Neuronal stem cell (in vitro differentiated cells): Measurements from ENCODE around the gene FLT3LG.

Source experiments
- DNase-seq: peaks from one replicate; pipeline ENCODE4 v3.0.0-alpha.2; 2013; ENCODE audit warnings: low spot score
- H2AFZ ChIP-seq: one replicate; pipeline ENCODE4 v1.6.1; 2013; ENCODE audit warnings: mild to moderate bottlenecking, low read length, inconsistent platforms
- H2AK5ac ChIP-seq: 2 replicates; pipeline ENCODE4 v1.6.1; 2013; ENCODE audit warnings: low read depth, mild to moderate bottlenecking, inconsistent platforms, low read length, moderate library complexity, mixed read lengths
- H2BK120ac ChIP-seq: 2 replicates; pipeline ENCODE4 v1.6.1; 2013; ENCODE audit warnings: low read depth, mild to moderate bottlenecking, inconsistent platforms, low read length, moderate library complexity, mixed read lengths
- H2BK12ac ChIP-seq: one replicate; pipeline ENCODE4 v1.6.1; 2013; ENCODE audit warnings: low read length, inconsistent platforms
- H2BK15ac ChIP-seq: 2 replicates; pipeline ENCODE4 v1.6.1; 2013; ENCODE audit warnings: mild to moderate bottlenecking, low read length, inconsistent platforms, mixed read lengths
- H2BK5ac ChIP-seq: one replicate; pipeline ENCODE4 v1.6.1; 2013; ENCODE audit warnings: inconsistent platforms, mild to moderate bottlenecking, low read length, moderate library complexity
- H3K14ac ChIP-seq: one replicate; pipeline ENCODE4 v1.6.1; 2013; ENCODE audit warnings: low read length, inconsistent platforms
- H3K18ac ChIP-seq: 2 replicates; pipeline ENCODE4 v1.6.1; 2013; ENCODE audit warnings: low read length, inconsistent platforms
- H3K23ac ChIP-seq: 2 replicates; pipeline ENCODE4 v1.6.1; 2013; ENCODE audit warnings: low read depth, mild to moderate bottlenecking, mixed read lengths, low read length, inconsistent platforms; ENCODE audit not compliant: poor library complexity
- H3K27ac ChIP-seq: replicated peaks from 3 replicates; pipeline ENCODE4 v1.5.1; 2013; ENCODE audit warnings: low read length, inconsistent platforms
- H3K27me3 ChIP-seq, 3 experiments: 2 replicates each; pipeline ENCODE4 v1.6.1; 2013; ENCODE audit warnings: low read length in 3 of 3, mild to moderate bottlenecking in 2 of 3, inconsistent platforms in 1 of 3, low read depth in 1 of 3, mixed read lengths in 1 of 3, moderate library complexity in 1 of 3; ENCODE audit not compliant: control insufficient read depth in 3 of 3, insufficient read depth in 3 of 3
- H3K36me3 ChIP-seq, 2 donors: replicated peaks in 1 of 2; 2 replicates each; pipeline ENCODE4 v1.6.1; 2013; ENCODE audit warnings: low read length in 2 of 2; ENCODE audit not compliant: control insufficient read depth in 2 of 2, insufficient read depth in 2 of 2
- H3K4ac ChIP-seq: 2 replicates; pipeline ENCODE4 v1.6.1; 2013; ENCODE audit warnings: inconsistent platforms, mild to moderate bottlenecking, low read length, moderate library complexity
- H3K4me1 ChIP-seq, 2 donors: 1 replicate in 1 of 2; 2 replicates in 1 of 2; pipeline ENCODE4 v1.6.1; 2013; ENCODE audit warnings: low read length in 2 of 2, low read depth in 1 of 2; ENCODE audit not compliant: control insufficient read depth in 2 of 2, insufficient read depth in 1 of 2
- H3K4me2 ChIP-seq: one replicate; pipeline ENCODE4 v1.6.1; 2013; ENCODE audit warnings: mild to moderate bottlenecking, low read length, inconsistent platforms; ENCODE audit not compliant: insufficient read depth, poor library complexity, severe bottlenecking
- H3K4me3 ChIP-seq, 2 donors: 2 replicates each; pipeline ENCODE4 v1.5.1; 2013; ENCODE audit warnings: low read length in 2 of 2, mild to moderate bottlenecking in 2 of 2, inconsistent platforms in 1 of 2, moderate library complexity in 1 of 2
- H3K79me1 ChIP-seq: one replicate; pipeline ENCODE4 v1.6.1; 2013; ENCODE audit warnings: low read depth, mild to moderate bottlenecking, inconsistent platforms, low read length, moderate library complexity
- H3K9ac ChIP-seq: one replicate; pipeline ENCODE4 v1.6.1; 2013; ENCODE audit warnings: mild to moderate bottlenecking, low read depth, low read length, inconsistent platforms; ENCODE audit not compliant: poor library complexity
- H3K9me3 ChIP-seq, 2 donors: replicated peaks in 1 of 2; 2 replicates each; pipeline versions ENCODE3 to v1.6.1; 2013; ENCODE audit warnings: low read length in 2 of 2, mild to moderate bottlenecking in 2 of 2, inconsistent platforms in 1 of 2, low read depth in 1 of 2, mixed read lengths in 1 of 2, moderate library complexity in 1 of 2; ENCODE audit not compliant: control insufficient read depth in 2 of 2, insufficient read depth in 1 of 2
- H4K8ac ChIP-seq: one replicate; pipeline ENCODE4 v1.6.1; 2013; ENCODE audit warnings: low read depth, mild to moderate bottlenecking, inconsistent platforms, low read length, moderate library complexity
- H4K91ac ChIP-seq: one replicate; pipeline ENCODE4 v1.6.1; 2013; ENCODE audit warnings: low read length, low read depth, mild to moderate bottlenecking, inconsistent platforms; ENCODE audit not compliant: poor library complexity
- WGBS, 2 donors: extraction: QIAGEN DNeasy Blood & Tissue Kit; methylation state at CpG; one replicate each; pipeline ENCODE4 v1.1.7; 2013; ENCODE audit warnings: missing lambda C conversion rate in 2 of 2, mixed read lengths in 1 of 2; ENCODE audit not compliant: insufficient read length in 2 of 2, insufficient replicate concordance in 1 of 2; ENCODE audit errors: extremely low coverage in 2 of 2; 5-methylcytosine and 5-hydroxymethylcytosine counted together

The FLT3LG gene

GRCh38 chr19:49465371-49465770 is 8.6 kb upstream of the FLT3LG start:
- Histone ChIP-seq H2AK5ac (no peak overlapping the region), H3K4me2 (no peak overlapping the region), H4K91ac (no peak overlapping the region), H3K27me3 (no peaks in the 10 kb centered on the region), H3K23ac (no peak overlapping the region), H3K9me3 (no peaks in the 10 kb centered on the region), H2BK15ac (no peak overlapping the region), H2BK12ac (no peak overlapping the region), H3K14ac (no peak overlapping the region), H2BK120ac (no peak overlapping the region), H3K27ac (no peak overlapping the region), H3K9ac (no peak overlapping the region), H2AFZ (no peak overlapping the region), H3K4ac (no peak overlapping the region), H3K4me1 (peaks cover 3 to 4% of the 10 kb centered on the region in 2 donors), H3K79me1 (peaks cover 3% of the 10 kb centered on the region), H3K4me3 (no peak overlapping the region), H3K36me3 (peaks cover 10 to 64% of the 10 kb centered on the region in 2 donors), H3K18ac (no peak overlapping the region), H4K8ac (no peak overlapping the region), H2BK5ac (no peak overlapping the region)
- no peak for DNase-seq
- WGBS, 2 donors: no CpG with 5 or more reads among the region's 3 CpGs

GRCh38 chr19:49468199-49468598 is 5.8 kb upstream of the FLT3LG start:
- H3K27ac ChIP-seq: no peak overlapping the region

GRCh38 chr19:49468746-49469447 is 5.1 kb upstream of the FLT3LG start:
- peak overlapping the region; percentile 92 for H4K8ac ChIP-seq
- no peak overlapping the region for H3K4me3 ChIP-seq
- H2BK15ac ChIP-seq: no peak overlapping the region
- no peak overlapping the region for H4K91ac ChIP-seq
- no peak overlapping the region for H3K27ac ChIP-seq
- H2AFZ ChIP-seq: no peak overlapping the region
- H3K27me3 ChIP-seq: no peaks in the 10 kb centered on the region
- DNase-seq: no peak
- WGBS, 2 donors: no CpG with 5 or more reads among the region's 15 CpGs
- peak overlapping the region; percentile 89 for H3K14ac ChIP-seq
- peaks cover 3 to 4% of the 10 kb centered on the region in 2 donors for H3K4me1 ChIP-seq
- H3K4ac ChIP-seq: no peak overlapping the region
- H3K9me3 ChIP-seq: no peaks in the 10 kb centered on the region
- H3K79me1 ChIP-seq: peaks cover 3% of the 10 kb centered on the region
- H2BK12ac ChIP-seq: no peak overlapping the region
- H2BK120ac ChIP-seq: no peak overlapping the region
- H3K36me3 ChIP-seq: peaks cover 11 to 54% of the 10 kb centered on the region in 2 donors
- H2AK5ac ChIP-seq: peak overlapping the region; percentile 99
- H3K18ac ChIP-seq: peak overlapping the region; percentile 65
- no peak overlapping the region for H3K23ac ChIP-seq
- H3K4me2 ChIP-seq: peak overlapping the region; percentile 11
- H3K9ac ChIP-seq: peak overlapping the region; percentile 30
- H2BK5ac ChIP-seq: peak overlapping the region; percentile 75

More at GRCh38 chr19:49468199-49468598, 5.8 kb upstream of the FLT3LG start:
- peak overlapping the region; percentile 75 for H2BK5ac ChIP-seq
- H4K8ac ChIP-seq: peak overlapping the region; percentile 86
- H3K4me2 ChIP-seq: no peak overlapping the region
- peaks cover 3% of the 10 kb centered on the region for H3K79me1 ChIP-seq
- H3K27me3 ChIP-seq: no peaks in the 10 kb centered on the region
- no peak overlapping the region for H2AFZ ChIP-seq
- H2BK15ac ChIP-seq: peak overlapping the region; percentile 85
- peaks cover 3 to 4% of the 10 kb centered on the region in 2 donors for H3K4me1 ChIP-seq
- H3K36me3 ChIP-seq: peaks cover 11 to 56% of the 10 kb centered on the region in 2 donors
- H3K4ac ChIP-seq: peak overlapping the region; percentile 76
- no peak for DNase-seq
- H3K14ac ChIP-seq: peak overlapping the region; percentile 17
- H3K9ac ChIP-seq: no peak overlapping the region
- H3K9me3 ChIP-seq: no peaks in the 10 kb centered on the region
- no CpG with 5 or more reads among the region's 19 CpGs for WGBS, 2 donors
- H2AK5ac ChIP-seq: peak overlapping the region; percentile 99
- no peak overlapping the region for H3K23ac ChIP-seq
- peak overlapping the region; percentile 85 for H3K18ac ChIP-seq
- no peak overlapping the region for H2BK120ac ChIP-seq
- peak overlapping the region in 1 of 2 donors; percentile 67 for H3K4me3 ChIP-seq
- H2BK12ac ChIP-seq: peak overlapping the region; percentile 46
- H4K91ac ChIP-seq: no peak overlapping the region

GRCh38 chr19:49469828-49470614 is 4.0 kb upstream of the FLT3LG start:
- no peaks in the 10 kb centered on the region for H3K9me3 ChIP-seq
- H3K18ac ChIP-seq: peak overlapping the region; percentile 48
- H3K27ac ChIP-seq: no peak overlapping the region
- no peak overlapping the region for H3K4ac ChIP-seq
- no peak overlapping the region for H3K4me3 ChIP-seq
- H3K27me3 ChIP-seq: peaks cover 0 to 4% (median 0%) of the 10 kb centered on the region in 3 experiments
- no CpG with 5 or more reads among the region's 25 CpGs for WGBS, 2 donors
- no peak overlapping the region for H2BK12ac ChIP-seq
- peak overlapping the region; percentile 84 for H2AK5ac ChIP-seq
- no peak overlapping the region for H2BK120ac ChIP-seq
- no peak overlapping the region for H2AFZ ChIP-seq
- H3K4me1 ChIP-seq: peaks cover 3 to 6% of the 10 kb centered on the region in 2 donors
- no peak overlapping the region for H4K8ac ChIP-seq
- H3K9ac ChIP-seq: peak overlapping the region; percentile 21
- H2BK15ac ChIP-seq: no peak overlapping the region
- no peak overlapping the region for H3K23ac ChIP-seq
- no peak overlapping the region for H4K91ac ChIP-seq
- no peak overlapping the region for H2BK5ac ChIP-seq
- H3K4me2 ChIP-seq: no peak overlapping the region
- H3K79me1 ChIP-seq: peaks cover 3% of the 10 kb centered on the region
- H3K36me3 ChIP-seq: peaks cover 8 to 44% of the 10 kb centered on the region in 2 donors
- H3K14ac ChIP-seq: no peak overlapping the region
- no peak for DNase-seq
